Vagina (tissue), 2 donors: Measurements from ENCODE around the gene JAG1.

Experiments used
- POLR2A ChIP-seq, 2 donors: fragments of 450-650 bp; IDR thresholded peaks; one replicate each; pipeline ENCODE4 v1.6.1; 2017; ENCODE audit warnings: antibody characterized with exemption in 2 of 2, mild to moderate bottlenecking in 2 of 2, moderate library complexity in 2 of 2
- POLR2AphosphoS5 ChIP-seq, 2 donors: sonication (generic); formaldehyde crosslinking; IDR thresholded peaks; one replicate each; pipeline ENCODE4 v1.9.0; 2017; ENCODE audit warnings: antibody characterized with exemption in 2 of 2, mild to moderate bottlenecking in 2 of 2, low read depth in 1 of 2; ENCODE audit not compliant: insufficient read depth in 1 of 2
- TF ChIP-seq, protein P1 (sequence below), 3 experiments: fragments of 450-650 bp in 2 of 3; fragments of 200-600 bp in 1 of 3; sonication (generic) in 1 of 3; IDR thresholded peaks; one replicate each; pipeline ENCODE4 v1.5.1; 2017 to 2019; ENCODE audit warnings: antibody characterized with exemption in 3 of 3, mild to moderate bottlenecking in 2 of 3, moderate library complexity in 2 of 3

GRCh38 chr20:10637563-10637962 is 36.2 kb downstream of the JAG1 start:
- TF ChIP-seq, protein P1, sequence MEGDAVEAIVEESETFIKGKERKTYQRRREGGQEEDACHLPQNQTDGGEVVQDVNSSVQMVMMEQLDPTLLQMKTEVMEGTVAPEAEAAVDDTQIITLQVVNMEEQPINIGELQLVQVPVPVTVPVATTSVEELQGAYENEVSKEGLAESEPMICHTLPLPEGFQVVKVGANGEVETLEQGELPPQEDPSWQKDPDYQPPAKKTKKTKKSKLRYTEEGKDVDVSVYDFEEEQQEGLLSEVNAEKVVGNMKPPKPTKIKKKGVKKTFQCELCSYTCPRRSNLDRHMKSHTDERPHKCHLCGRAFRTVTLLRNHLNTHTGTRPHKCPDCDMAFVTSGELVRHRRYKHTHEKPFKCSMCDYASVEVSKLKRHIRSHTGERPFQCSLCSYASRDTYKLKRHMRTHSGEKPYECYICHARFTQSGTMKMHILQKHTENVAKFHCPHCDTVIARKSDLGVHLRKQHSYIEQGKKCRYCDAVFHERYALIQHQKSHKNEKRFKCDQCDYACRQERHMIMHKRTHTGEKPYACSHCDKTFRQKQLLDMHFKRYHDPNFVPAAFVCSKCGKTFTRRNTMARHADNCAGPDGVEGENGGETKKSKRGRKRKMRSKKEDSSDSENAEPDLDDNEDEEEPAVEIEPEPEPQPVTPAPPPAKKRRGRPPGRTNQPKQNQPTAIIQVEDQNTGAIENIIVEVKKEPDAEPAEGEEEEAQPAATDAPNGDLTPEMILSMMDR (IDR thresholded peaks at IDR 0.05) = no peak
- no peak for TF ChIP-seq POLR2A (IDR thresholded peaks at IDR 0.05)
- TF ChIP-seq POLR2AphosphoS5 (IDR thresholded peaks at IDR 0.05; ENCODE audit: insufficient read depth in 1 of 2, low read depth in 1 of 2) = no peak
